DOHH2 (cell line): ENCODE measurements around the gene DPYD.

ENCODE experiments used
- CTCF ChIP-seq: fragments of 200-600 bp; sonication (generic); IDR thresholded peaks from one replicate; pipeline ENCODE4 v1.5.1; 2014; ENCODE audit warnings: antibody characterized with exemption, mild to moderate bottlenecking, low read depth, low read length; ENCODE audit not compliant: poor library complexity, severe bottlenecking
- EZH2phosphoT487 ChIP-seq: fragments of 200-600 bp; sonication (generic); IDR thresholded peaks from 2 replicates; pipeline ENCODE4 v1.6.1; 2017; ENCODE audit warnings: borderline replicate concordance, mild to moderate bottlenecking, antibody characterized with exemption, low read length, moderate library complexity, mixed read lengths

DNA sequence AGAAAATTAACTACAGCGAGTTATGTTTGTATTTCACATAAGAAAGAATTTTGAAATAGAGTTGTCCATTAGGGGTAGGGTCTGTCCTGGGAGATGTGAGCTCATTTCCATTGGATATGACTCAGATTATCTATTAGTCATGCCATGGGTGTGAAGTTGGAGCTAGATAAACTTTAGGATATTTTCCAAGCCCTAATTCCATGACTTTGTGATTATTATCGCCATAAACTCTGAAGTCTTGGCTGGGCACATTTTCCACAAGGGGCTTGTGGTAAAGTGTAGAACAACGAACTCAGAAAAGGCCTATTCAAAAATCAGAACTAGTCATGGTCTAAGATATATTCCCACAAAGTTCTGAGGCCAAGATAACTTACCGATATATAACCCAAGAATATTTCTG is 396.6 kb downstream of the DPYD start:
- TF ChIP-seq CTCF (no peak), EZH2phosphoT487 (no peak)
